HepG2 (cell line): ENCODE data around the gene PLIN5. TPM values are rescaled to one million over a fixed set of nuclear protein-coding genes. Genes with fewer than 3 reads are reported as not detected.

Experiments used
- CC2D1A ChIP-seq: sonication (generic); formaldehyde crosslinking; IDR thresholded peaks from 2 replicates; pipeline ENCODE4 v1.8.1; 2023; ENCODE audit warnings: mild to moderate bottlenecking, missing genetic modification reagents
- DR1 ChIP-seq: sonication (generic); formaldehyde crosslinking; IDR thresholded peaks from 2 replicates; pipeline ENCODE4 v1.8.0; 2021; ENCODE audit warnings: mild to moderate bottlenecking, missing genetic modification reagents, inconsistent platforms
- GFI1 ChIP-seq: sonication (generic); formaldehyde crosslinking; IDR thresholded peaks from 2 replicates; pipeline ENCODE4 v1.5.0; 2020; ENCODE audit warnings: missing genetic modification reagents, mild to moderate bottlenecking, borderline replicate concordance
- GTF2F1 ChIP-seq: fragments of 150-350 bp; IDR thresholded peaks from 2 replicates; pipeline ENCODE4 v1.6.1; 2014; ENCODE audit warnings: low read length
- HNRNPH1 ChIP-seq: fragments of 200-400 bp; formaldehyde crosslinking; optimal IDR thresholded peaks from 2 replicates; pipeline ENCODE3; 2017; ENCODE audit warnings: mild to moderate bottlenecking, low read depth, low read length
- IRF9 ChIP-seq: sonication (generic); formaldehyde crosslinking; IDR thresholded peaks from 2 replicates; pipeline ENCODE4 v1.8.0; 2022; ENCODE audit warnings: missing genetic modification reagents, mild to moderate bottlenecking, borderline replicate concordance
- ISL2 ChIP-seq: sonication (generic); formaldehyde crosslinking; IDR thresholded peaks from 2 replicates; pipeline ENCODE4 v1.5.0; 2020; ENCODE audit warnings: missing genetic modification reagents
- KAT7 ChIP-seq: IDR thresholded peaks from 2 replicates; pipeline ENCODE4 v1.6.1; 2018; ENCODE audit warnings: borderline replicate concordance, missing compliant biosample characterization
- KDM5B ChIP-seq: sonication (generic); formaldehyde crosslinking; IDR thresholded peaks from 2 replicates; pipeline ENCODE4 v1.4.0; 2020; ENCODE audit warnings: missing genetic modification reagents, mild to moderate bottlenecking, borderline replicate concordance
- MED1 ChIP-seq: sonication (generic); formaldehyde crosslinking; IDR thresholded peaks from 2 replicates; pipeline ENCODE4 v1.4.0; 2020; ENCODE audit warnings: missing genetic modification reagents
- NFIC ChIP-seq: IDR thresholded peaks from 2 replicates; pipeline ENCODE4 v1.6.1; 2012; ENCODE audit warnings: mild to moderate bottlenecking, low read length, inconsistent platforms
- RBFOX2 ChIP-seq: fragments of 200-400 bp; formaldehyde crosslinking; IDR thresholded peaks from 2 replicates; pipeline ENCODE4 v1.6.1; 2017; ENCODE audit warnings: low read depth, mild to moderate bottlenecking, low read length
- SMAD3 ChIP-seq: sonication (generic); formaldehyde crosslinking; IDR thresholded peaks from 2 replicates; pipeline ENCODE4 v1.4.0; 2020; ENCODE audit warnings: missing genetic modification reagents
- SPEN ChIP-seq: sonication (generic); formaldehyde crosslinking; IDR thresholded peaks from 2 replicates; pipeline ENCODE4 v1.5.1; 2020; ENCODE audit warnings: low read depth, mild to moderate bottlenecking, missing genetic modification reagents
- ZBTB25 ChIP-seq: IDR thresholded peaks from 2 replicates; pipeline ENCODE4 v1.6.1; 2018; ENCODE audit warnings: missing genetic modification reagents
- ZNF160 ChIP-seq: sonication (generic); formaldehyde crosslinking; IDR thresholded peaks from 2 replicates; pipeline ENCODE4 v1.8.0; 2022; ENCODE audit warnings: mild to moderate bottlenecking, inconsistent platforms, missing genetic modification reagents
- ZNF34 ChIP-seq: sonication (generic); formaldehyde crosslinking; IDR thresholded peaks from 2 replicates; pipeline ENCODE4 v1.4.0; 2020; ENCODE audit warnings: mild to moderate bottlenecking, missing genetic modification reagents, borderline replicate concordance
- ZNF383 ChIP-seq: sonication (generic); formaldehyde crosslinking; IDR thresholded peaks from 2 replicates; pipeline ENCODE4 v1.4.0; 2020; ENCODE audit warnings: missing genetic modification reagents, mild to moderate bottlenecking, borderline replicate concordance
- ZSCAN29 ChIP-seq: sonication (generic); formaldehyde crosslinking; conservative IDR thresholded peaks from 2 replicates; pipeline ENCODE4 v1.4.0; 2020; ENCODE audit warnings: mild to moderate bottlenecking, missing genetic modification reagents
- polyA plus RNA-seq, 8 experiments: library from polyadenylated mRNA; depleted of rRNA in 3 of 8; stranded (reverse) in 7 of 8; unstranded in 1 of 8; fragments of >200 nt; fragmentation: Illumina TruSeq in 4 of 8; extraction: Trizol in 4 of 8; gene quantifications; 2 replicates each; pipeline versions ENCODE4 v1.2.1 to v1.2.3, GENCODE V29; 2011 to 2016; ENCODE audit warnings: low read depth in 4 of 8, missing spikeins in 1 of 8, mixed read lengths in 1 of 8; ENCODE audit not compliant: insufficient read depth in 1 of 8
- total RNA-seq, 5 experiments: library from RNA; depleted of rRNA; stranded (reverse); fragments of >200 nt; fragmentation: Illumina TruSeq; extraction: Trizol; gene quantifications; 2 replicates each; pipeline ENCODE4 v1.2.3, GENCODE V29; 2016; ENCODE audit warnings: low read depth in 1 of 5
- TF ChIP-seq, protein P1 (sequence below): sonication (generic); formaldehyde crosslinking; IDR thresholded peaks from one replicate; pipeline ENCODE4 v1.5.1; 2020; ENCODE audit warnings: mild to moderate bottlenecking, missing genetic modification reagents; ENCODE audit errors: not compliant biosample characterization

PLIN5 gene
- total and polyA plus RNA-seq, 2 of the 13 experiments (the other 11 are each of a cell fraction or from before 2014, with no cell fraction given) = 1.8 to 4.8 TPM

GRCh38 chr19:4580021-4580901, 45.2 kb upstream of the PLIN5 start (continued):
- TF ChIP-seq IRF9 (CRISPR knock-in tag) (no peak), ZSCAN29 (CRISPR knock-in tag) (no peak), SMAD3 (CRISPR knock-in tag) (no peak), GFI1 (CRISPR knock-in tag) (peak; percentile 43; the same call in 1 of the 2 replicates), ZBTB25 (CRISPR knock-in tag) (0 out of 2 replicates have a peak, but pooled peaks have one; percentile 26), HNRNPH1 (no peak), RBFOX2 (peak; percentile 76), CC2D1A (CRISPR knock-in tag) (no peak), DR1 (CRISPR knock-in tag) (no peak), SPEN (CRISPR knock-in tag) (0 out of 2 replicates have a peak, but pooled peaks have one; percentile 24), KAT7 (0 out of 2 replicates have a peak, but pooled peaks have one; percentile 55), ZNF34 (CRISPR knock-in tag) (no peak), ZNF383 (no peak), MED1 (no peak), NFIC (no peak), ZNF160 (CRISPR knock-in tag) (no peak), KDM5B (CRISPR knock-in tag) (no peak; the same call in 1 of the 2 replicates), GTF2F1 (no peak), ISL2 (CRISPR knock-in tag) (peak; percentile 24; the same call in 1 of the 2 replicates)
- TF ChIP-seq, protein P1, sequence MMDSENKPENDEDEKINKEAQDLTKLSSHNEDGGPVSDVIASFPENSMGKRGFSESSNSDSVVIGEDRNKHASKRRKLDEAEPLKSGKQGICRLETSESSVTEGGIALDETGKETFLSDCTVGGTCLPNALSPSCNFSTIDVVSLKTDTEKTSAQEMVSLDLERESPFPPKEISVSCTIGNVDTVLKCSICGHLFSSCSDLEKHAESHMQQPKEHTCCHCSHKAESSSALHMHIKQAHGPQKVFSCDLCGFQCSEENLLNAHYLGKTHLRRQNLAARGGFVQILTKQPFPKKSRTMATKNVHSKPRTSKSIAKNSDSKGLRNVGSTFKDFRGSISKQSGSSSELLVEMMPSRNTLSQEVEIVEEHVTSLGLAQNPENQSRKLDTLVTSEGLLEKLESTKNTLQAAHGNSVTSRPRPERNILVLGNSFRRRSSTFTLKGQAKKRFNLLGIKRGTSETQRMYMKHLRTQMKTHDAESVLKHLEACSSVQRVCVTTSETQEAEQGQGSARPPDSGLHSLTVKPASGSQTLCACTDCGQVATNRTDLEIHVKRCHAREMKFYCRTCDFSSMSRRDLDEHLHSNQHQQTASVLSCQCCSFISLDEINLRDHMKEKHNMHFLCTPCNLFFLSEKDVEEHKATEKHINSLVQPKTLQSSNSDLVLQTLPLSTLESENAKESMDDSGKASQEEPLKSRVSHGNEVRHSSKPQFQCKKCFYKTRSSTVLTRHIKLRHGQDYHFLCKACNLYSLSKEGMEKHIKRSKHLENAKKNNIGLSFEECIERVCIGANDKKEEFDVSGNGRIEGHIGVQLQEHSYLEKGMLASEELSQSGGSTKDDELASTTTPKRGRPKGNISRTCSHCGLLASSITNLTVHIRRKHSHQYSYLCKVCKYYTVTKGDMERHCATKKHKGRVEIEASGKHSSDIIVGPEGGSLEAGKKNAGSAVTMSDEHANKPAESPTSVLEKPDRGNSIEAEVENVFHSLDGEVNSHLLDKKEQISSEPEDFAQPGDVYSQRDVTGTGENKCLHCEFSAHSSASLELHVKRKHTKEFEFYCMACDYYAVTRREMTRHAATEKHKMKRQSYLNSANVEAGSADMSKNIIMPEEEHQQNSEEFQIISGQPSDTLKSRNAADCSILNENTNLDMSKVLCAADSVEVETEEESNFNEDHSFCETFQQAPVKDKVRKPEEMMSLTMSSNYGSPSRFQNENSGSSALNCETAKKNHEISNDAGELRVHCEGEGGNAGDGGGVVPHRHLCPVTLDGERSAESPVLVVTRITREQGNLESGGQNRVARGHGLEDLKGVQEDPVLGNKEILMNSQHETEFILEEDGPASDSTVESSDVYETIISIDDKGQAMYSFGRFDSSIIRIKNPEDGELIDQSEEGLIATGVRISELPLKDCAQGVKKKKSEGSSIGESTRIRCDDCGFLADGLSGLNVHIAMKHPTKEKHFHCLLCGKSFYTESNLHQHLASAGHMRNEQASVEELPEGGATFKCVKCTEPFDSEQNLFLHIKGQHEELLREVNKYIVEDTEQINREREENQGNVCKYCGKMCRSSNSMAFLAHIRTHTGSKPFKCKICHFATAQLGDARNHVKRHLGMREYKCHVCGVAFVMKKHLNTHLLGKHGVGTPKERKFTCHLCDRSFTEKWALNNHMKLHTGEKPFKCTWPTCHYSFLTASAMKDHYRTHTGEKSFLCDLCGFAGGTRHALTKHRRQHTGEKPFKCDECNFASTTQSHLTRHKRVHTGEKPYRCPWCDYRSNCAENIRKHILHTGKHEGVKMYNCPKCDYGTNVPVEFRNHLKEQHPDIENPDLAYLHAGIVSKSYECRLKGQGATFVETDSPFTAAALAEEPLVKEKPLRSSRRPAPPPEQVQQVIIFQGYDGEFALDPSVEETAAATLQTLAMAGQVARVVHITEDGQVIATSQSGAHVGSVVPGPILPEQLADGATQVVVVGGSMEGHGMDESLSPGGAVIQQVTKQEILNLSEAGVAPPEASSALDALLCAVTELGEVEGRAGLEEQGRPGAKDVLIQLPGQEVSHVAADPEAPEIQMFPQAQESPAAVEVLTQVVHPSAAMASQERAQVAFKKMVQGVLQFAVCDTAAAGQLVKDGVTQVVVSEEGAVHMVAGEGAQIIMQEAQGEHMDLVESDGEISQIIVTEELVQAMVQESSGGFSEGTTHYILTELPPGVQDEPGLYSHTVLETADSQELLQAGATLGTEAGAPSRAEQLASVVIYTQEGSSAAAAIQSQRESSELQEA = no peak
